Ectodermal cell (in vitro differentiated cells): Measurements from ENCODE around the gene NSMF.

Source experiments
- H3K27ac ChIP-seq: 2 replicates; pipeline ENCODE4 v1.7.0; 2013; ENCODE audit warnings: mild to moderate bottlenecking, low read depth, low read length; ENCODE audit not compliant: insufficient read depth, poor library complexity, severe bottlenecking
- H3K27me3 ChIP-seq: 2 replicates; pipeline ENCODE4 v1.7.0; 2013; ENCODE audit warnings: mild to moderate bottlenecking, low read length; ENCODE audit not compliant: insufficient read depth, control insufficient read depth, poor library complexity, severe bottlenecking
- H3K36me3 ChIP-seq: one replicate; pipeline ENCODE4 v1.7.0; 2013; ENCODE audit warnings: low read length; ENCODE audit not compliant: control insufficient read depth, insufficient read depth
- H3K4me1 ChIP-seq: one replicate; pipeline ENCODE4 v1.7.0; 2013; ENCODE audit warnings: low read length; ENCODE audit not compliant: control insufficient read depth, insufficient read depth
- H3K4me3 ChIP-seq: 2 replicates; pipeline ENCODE4 v1.7.0; 2013; ENCODE audit warnings: low read depth, low read length, control low read depth; ENCODE audit not compliant: insufficient read depth
- H3K9me3 ChIP-seq: 2 replicates; pipeline ENCODE4 v1.7.0; 2013; ENCODE audit warnings: mild to moderate bottlenecking, low read length, moderate library complexity; ENCODE audit not compliant: control insufficient read depth
- WGBS, 2 experiments: methylation state at CpG; one replicate each; pipeline ENCODE4 v1.1.7; 2013; ENCODE audit warnings: missing lambda C conversion rate in 2 of 2; 5-methylcytosine and 5-hydroxymethylcytosine counted together

Gene NSMF

DNA sequence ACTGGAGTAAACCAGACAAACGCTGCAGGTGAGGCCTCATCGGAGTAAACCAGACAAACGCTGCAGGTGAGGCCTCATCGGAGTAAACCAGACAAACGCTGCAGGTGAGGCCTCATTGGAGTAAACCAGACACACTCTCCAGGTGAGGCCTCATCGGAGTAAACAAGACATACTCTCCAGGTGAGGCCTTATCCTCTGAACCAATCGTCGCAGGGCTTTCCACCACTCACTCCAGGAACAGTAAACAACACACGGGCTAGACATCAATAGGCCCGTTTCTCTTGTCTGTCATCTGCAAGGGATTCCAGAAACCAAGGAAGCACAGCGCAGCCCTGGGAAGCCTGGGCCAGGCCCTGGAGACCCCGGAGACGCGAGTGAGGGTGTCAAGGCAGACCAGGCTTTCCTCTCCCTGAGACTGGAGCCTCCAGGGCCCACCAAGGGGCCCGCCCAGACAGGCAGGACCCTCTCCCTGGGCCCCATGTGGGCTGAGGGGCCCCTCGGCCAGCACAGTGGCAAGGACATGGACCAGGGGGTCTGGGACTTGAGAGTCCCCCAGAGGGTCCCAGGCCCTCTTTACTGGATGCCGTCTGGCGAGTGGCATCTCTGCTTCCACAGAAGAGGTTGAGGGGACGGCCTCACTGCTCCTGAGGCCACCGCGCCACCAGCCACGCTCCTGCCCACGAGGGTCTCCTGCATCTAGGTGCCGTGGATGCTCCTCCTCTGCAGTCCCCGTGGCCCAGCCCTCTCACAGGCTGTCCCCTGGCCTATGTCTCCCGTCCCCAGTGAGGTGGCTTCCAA, 26.4 kb upstream of the NSMF start:
- Histone ChIP-seq H3K27me3 (no peaks in the 10 kb centered on the region), H3K4me1 (peaks cover 4% of the 10 kb centered on the region), H3K4me3 (no peak overlapping the region), H3K9me3 (no peaks in the 10 kb centered on the region), H3K27ac (no peak overlapping the region), H3K36me3 (no peaks in the 10 kb centered on the region)
- 92 to 94% methylated on average over 26 of the region's 26 CpGs for WGBS, 2 experiments

DNA sequence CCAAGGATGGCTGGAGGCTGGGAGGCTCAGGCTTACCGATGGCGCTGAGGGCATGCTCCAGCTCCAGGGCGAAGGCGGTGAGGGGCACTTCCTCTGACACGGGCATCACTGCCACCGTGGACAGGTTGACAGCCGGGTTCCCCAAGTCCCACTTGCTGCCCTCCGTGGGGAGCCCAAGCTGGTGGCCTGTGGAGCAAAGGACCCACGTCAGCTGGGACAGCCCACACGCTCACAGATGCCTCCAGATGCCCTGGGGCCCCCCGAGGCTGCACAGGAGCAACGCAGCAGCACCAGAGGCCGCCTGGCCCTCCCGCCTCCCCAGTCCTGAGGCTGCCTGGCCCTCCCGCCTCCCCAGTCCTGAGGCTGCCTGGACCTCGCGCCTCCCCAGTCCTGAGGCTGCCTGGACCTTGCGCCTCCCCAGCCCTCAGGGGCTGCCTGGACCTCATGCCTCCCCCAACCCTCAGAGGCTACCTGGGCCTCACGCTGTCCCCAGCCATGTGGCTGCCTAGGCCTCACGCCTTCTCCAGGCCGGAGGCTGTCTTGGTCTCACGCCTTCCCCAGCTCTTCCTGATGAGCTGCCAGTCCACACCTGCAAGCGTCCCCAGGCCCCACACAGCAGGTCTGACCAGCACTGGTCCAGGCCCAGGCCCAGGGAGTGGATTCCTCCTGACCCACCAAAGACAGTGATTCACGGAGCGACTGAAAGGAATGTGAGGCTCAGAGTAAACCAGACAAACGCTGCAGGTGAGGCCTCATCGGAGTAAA, 25.6 kb upstream of the NSMF start:
- Histone ChIP-seq H3K4me3 (no peak overlapping the region), H3K9me3 (no peaks in the 10 kb centered on the region), H3K27ac (no peak overlapping the region), H3K27me3 (no peaks in the 10 kb centered on the region), H3K36me3 (no peaks in the 10 kb centered on the region), H3K4me1 (peaks cover 4% of the 10 kb centered on the region)
- WGBS, 2 experiments: 93 to 94% methylated on average over 27 of the region's 27 CpGs

DNA sequence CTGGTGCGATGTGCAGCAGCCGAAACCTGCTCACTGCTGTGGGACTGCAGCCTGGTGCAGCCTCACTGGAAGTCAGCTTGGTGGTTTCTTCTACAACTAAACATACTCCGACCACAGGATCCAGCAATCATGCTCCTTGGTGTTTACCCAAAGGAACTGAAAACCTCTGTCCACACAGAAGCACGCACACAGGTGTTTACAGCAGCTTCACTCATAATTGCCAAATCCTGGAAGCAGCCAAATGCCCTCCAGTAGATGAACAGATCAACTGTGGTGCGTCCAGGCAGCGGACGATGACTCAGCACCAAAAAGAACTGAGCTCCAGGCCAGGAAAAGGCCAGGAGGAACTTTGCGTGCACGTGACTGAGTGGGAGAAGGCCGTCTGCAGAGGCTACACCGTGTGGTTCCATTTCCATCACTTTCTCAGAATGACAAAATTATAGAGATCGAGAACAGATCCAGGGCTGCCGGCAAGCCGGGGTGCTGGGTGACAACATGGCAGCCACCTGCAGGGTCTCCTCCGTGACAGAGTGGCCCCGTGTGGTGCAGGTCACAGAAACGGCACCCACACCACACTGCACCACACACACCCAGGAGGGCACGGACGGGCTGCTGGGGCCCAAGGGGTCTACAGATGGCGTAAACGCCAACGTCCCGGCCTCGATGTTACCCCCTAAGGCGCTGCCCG, 23.1 kb upstream of the NSMF start:
- Histone ChIP-seq H3K27ac (no peak overlapping the region), H3K9me3 (no peaks in the 10 kb centered on the region), H3K4me1 (peaks cover 4% of the 10 kb centered on the region), H3K4me3 (no peak overlapping the region), H3K27me3 (no peaks in the 10 kb centered on the region), H3K36me3 (no peaks in the 10 kb centered on the region)
- 93 to 95% methylated on average over 26 of the region's 26 CpGs for whole genome bisulfite sequencing, 2 experiments

DNA sequence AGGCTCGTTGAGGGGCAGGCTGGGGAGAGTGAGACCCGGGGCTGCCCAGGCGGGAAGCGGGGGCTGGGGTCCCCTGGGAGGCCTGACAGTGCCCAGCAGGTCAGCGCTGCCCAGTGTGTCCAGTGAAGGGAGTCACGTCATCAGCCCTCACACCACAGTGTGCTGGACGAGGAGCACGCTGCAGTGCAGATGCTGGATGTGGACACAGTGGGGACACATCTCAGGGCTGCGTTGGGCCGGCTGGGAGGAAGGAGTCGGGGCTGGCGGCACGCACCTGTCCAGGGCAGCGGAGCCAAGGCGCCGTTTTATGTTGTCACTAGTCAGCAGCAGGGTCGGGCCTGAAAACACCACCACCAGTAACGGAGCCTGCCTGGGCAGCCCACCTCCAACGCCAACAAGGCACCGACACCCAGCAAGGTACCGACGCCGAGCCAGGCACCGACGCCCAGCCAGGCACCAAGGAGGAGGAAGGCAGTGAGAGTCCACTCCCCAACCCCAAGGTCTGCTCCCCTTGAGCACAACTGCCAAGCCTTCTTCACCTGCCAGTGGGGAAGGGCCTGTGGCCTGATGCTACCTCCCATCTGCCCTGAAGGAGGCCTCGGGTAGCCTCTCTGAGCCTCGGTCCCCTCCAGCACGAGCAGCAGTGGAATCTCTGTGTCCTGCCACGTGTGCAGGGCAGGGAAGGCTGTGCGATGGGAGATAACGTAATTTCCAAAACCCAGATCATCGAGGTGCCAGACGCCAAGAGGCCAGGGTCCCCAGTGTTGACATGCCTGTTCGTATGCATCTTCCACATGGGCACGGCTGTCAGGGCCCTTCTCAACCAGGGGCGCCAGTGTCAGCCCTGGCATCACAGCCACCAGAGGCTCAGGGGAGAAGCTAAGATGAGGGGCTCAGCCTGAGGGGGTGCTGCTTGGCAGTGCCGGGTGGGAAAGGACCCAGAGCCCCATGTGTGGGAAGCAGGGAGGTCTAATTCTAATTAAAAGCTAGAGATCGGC, 21.9 kb upstream of the NSMF start:
- Histone ChIP-seq H3K9me3 (no peaks in the 10 kb centered on the region), H3K4me1 (no peaks in the 10 kb centered on the region), H3K27ac (no peak overlapping the region), H3K36me3 (no peaks in the 10 kb centered on the region), H3K4me3 (no peak overlapping the region), H3K27me3 (no peaks in the 10 kb centered on the region)
- 93 to 94% methylated on average over 38 of the region's 38 CpGs for WGBS, 2 experiments

DNA sequence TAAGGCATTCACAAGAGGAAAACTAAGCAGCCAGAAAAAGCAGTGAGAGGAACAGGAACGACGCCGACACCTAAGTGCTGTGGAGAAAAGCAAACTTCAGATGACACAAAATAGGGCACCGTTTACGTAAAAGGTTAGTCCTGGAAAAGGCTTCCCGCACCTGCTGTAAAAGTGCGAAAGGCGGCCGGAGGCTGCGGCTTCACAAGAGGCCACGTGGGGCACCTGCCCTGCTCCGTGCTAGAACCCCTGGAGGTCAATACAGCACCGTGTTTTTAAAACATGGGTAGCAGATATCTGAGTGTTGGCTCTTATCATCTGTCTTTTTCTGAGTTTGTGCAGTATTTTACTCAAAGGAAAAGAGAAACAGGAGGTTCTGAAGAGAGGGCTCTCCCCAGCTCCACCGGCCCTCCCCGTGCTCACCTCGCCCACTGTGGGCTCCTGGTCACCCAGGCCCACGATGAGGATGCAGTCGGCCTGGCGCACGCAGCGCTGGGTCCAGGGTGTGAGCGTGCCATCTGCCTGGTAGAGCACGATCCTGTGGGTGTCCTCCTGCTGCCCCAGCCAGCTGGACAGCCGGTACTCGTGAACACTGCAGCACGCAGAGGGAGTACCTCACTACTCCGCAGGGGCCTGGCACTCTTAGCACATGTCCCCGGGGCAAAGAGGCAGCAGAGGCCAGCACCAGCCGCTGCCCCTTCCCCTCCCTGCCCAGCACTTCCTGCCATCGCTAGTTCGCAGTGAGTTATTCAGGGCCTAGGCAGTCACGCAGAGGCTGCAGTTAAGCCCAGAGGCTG, 21.0 kb upstream of the NSMF start:
- H3K27me3 ChIP-seq: no peaks in the 10 kb centered on the region
- H3K4me3 ChIP-seq: no peak overlapping the region
- no peaks in the 10 kb centered on the region for H3K9me3 ChIP-seq
- H3K4me1 ChIP-seq: no peaks in the 10 kb centered on the region
- no peaks in the 10 kb centered on the region for H3K36me3 ChIP-seq
- 92% methylated on average over 32 of the region's 32 CpGs for WGBS, 2 experiments
- H3K27ac ChIP-seq: no peak overlapping the region

DNA sequence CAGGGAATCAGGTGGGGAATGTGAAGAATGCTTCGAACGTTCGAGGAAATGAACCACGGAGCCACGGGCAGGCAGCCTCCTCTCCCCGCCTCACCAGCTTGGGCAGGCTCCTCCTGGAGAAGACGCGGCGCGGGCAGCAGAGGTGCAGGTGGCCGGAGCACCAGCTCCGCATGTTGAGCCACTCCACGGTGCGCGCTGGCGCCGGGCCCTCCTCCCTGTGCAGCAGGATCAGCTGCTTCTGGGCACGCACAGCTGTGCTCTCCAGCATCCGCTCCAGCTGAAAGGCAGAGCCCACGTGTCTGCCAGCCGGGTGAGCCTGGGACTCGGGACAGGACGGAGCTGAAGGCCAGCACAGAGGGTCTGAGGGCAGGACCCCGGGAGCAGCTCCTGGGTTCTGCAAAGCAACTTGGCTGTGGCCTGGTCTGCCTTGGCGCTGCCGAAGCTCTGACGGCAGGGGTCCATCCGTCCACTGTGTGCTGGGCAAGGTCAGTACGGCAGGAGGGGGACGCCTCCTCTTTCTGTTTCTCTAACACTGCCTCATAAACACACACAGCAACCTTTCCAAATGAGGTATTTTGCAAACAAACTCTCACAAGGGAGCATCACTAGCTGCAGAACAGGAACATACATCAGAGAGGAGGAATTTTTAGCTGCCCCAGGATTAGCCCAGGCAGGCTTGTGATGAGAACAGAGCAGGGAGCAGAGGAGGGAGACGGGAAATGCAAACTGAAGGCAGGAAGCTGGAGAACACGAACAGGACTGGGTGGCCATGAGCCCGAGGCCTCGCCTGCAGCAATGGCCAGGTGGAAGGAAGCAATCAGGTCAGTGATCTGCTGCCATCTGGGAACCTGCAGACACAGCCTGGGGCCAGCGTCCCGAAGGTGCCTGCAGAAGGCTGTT, 20.1 kb upstream of the NSMF start:
- H3K36me3 ChIP-seq: no peaks in the 10 kb centered on the region
- no peaks in the 10 kb centered on the region for H3K4me1 ChIP-seq
- no peaks in the 10 kb centered on the region for H3K9me3 ChIP-seq
- 88% methylated on average over 36 of the region's 36 CpGs for WGBS, 2 experiments
- no peak overlapping the region for H3K4me3 ChIP-seq
- no peaks in the 10 kb centered on the region for H3K27me3 ChIP-seq
- no peak overlapping the region for H3K27ac ChIP-seq

DNA sequence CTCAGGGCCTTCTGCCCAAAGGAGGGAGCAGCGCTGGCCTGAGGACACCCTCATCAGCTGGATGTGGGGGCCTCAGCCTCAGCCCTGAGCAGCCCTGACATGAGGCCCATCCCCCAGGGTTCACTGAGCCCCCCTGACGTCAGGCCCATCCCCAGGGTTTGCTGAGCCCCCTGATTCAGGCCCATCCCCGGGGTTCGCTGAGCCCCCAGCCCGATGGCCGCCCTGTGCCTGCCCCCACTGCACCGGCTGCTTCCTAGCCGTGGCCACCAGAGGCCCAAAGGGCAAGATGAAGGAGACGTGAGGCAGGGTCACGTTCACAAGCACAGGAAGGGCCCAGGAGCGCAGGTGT, 19.5 kb upstream of the NSMF start:
- Histone ChIP-seq H3K27ac (no peak overlapping the region), H3K4me3 (no peak overlapping the region), H3K36me3 (no peaks in the 10 kb centered on the region), H3K9me3 (no peaks in the 10 kb centered on the region), H3K4me1 (no peaks in the 10 kb centered on the region), H3K27me3 (no peaks in the 10 kb centered on the region)
- WGBS, 2 experiments: 87 to 88% methylated on average over 11 of the region's 11 CpGs

DNA sequence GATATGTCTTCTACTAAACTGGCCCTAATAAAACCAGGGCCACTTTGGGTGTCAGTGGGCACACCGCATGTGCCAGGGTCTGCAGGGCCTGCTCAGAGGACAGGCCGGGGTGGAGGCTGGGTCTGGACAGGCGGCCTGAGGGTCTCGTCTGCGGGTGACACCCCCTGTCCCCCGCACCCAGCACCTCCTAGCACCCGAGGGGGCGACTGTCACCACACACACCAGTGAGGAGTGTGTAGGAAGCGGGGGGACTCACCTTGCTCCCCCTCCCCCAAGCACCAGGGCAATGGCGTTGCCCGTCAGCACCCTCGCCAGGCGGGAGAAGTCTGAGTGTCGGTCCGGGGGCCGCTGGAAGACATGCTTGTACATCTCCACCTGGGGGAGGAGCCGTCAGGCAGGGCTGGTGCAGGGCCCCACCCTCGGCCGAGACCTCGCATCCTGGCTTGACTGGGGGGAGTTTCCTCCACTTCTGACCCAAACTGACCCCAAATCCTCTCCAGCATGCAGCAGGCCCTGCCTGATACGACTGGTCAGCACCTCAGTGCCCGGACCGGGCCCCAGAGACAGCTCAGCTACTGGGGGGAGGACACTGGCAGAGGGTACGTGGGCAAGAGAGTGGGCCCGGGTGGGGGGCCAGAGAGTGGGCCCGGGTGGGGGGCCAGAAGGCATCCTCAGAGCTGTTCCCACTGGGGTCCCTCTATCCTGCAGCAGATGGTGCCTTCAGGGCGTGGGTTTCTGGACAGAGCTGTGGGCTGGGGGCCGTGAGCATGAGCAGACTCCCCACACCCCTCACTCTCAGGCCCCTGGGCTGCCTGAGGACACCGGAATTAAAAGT, 18.9 kb upstream of the NSMF start:
- Histone ChIP-seq H3K9me3 (no peaks in the 10 kb centered on the region), H3K4me1 (no peaks in the 10 kb centered on the region), H3K4me3 (no peak overlapping the region), H3K27ac (no peak overlapping the region), H3K27me3 (no peaks in the 10 kb centered on the region), H3K36me3 (no peaks in the 10 kb centered on the region)
- 92 to 93% methylated on average over 29 of the region's 29 CpGs for WGBS, 2 experiments
